H1 (cell line): ENCODE results near the gene XIRP1. TPM values are rescaled to one million over a fixed set of nuclear protein-coding genes. Genes with fewer than 3 reads are reported as not detected.
"Not testable (repeated sequence)": the region's sequence is repeated elsewhere in the genome, so short reads cannot be mapped to it uniquely, and the experiment has no call there.

Experiments used
- CTCF ChIA-PET: fragments of 300-600 bp; sonication (Branson Sonifier 250); formaldehyde crosslinking; loops from one replicate; lab custom pipeline; 2021; ENCODE audit not compliant: partially characterized antibody; lab: Charles Lee
- POLR2A ChIA-PET: fragments of 300-600 bp; sonication (Branson Sonifier 250); formaldehyde crosslinking; loops from one replicate; lab custom pipeline; 2021; ENCODE audit warnings: inconsistent platforms; ENCODE audit not compliant: partially characterized antibody; lab: Charles Lee
- DNase-seq, 2 experiments: peaks; one replicate each; pipeline versions ENCODE4 v3.0.0 to v3.0.0-alpha.2; 2010 to 2022; ENCODE audit warnings: low spot score in 2 of 2, low read depth in 1 of 2, mixed read lengths in 1 of 2
- FAIRE-seq: peaks from 2 replicates; lab custom pipeline; 2011; peaks lifted over from hg19 to GRCh38; lab: Jason Lieb, UNC
- H2AFZ ChIP-seq: 2 replicates; pipeline ENCODE4 v1.8.1; 2012; ENCODE audit warnings: low read length, inconsistent platforms
- H2AK5ac ChIP-seq: 2 replicates; pipeline ENCODE4 v1.6.1; 2013; ENCODE audit warnings: low read depth, low read length
- H2BK120ac ChIP-seq: replicated peaks from 2 replicates; pipeline ENCODE3; 2013; ENCODE audit warnings: low read depth, low read length, inconsistent platforms
- H2BK12ac ChIP-seq: 2 replicates; pipeline ENCODE4 v1.6.1; 2013; ENCODE audit warnings: low read depth, low read length
- H2BK15ac ChIP-seq: 2 replicates; pipeline ENCODE4 v1.6.1; 2013; ENCODE audit warnings: low read length
- H2BK20ac ChIP-seq: 2 replicates; pipeline ENCODE4 v1.6.1; 2013; ENCODE audit warnings: low read length
- H2BK5ac ChIP-seq: 2 replicates; pipeline ENCODE4 v1.6.1; 2013; ENCODE audit warnings: low read depth, low read length
- H3K14ac ChIP-seq: 2 replicates; pipeline ENCODE4 v1.6.1; 2013; ENCODE audit warnings: inconsistent platforms; ENCODE audit not compliant: insufficient read length
- H3K18ac ChIP-seq: 2 replicates; pipeline ENCODE4 v1.6.1; 2013; ENCODE audit warnings: low read length; ENCODE audit errors: extremely low read depth
- H3K23ac ChIP-seq: 2 replicates; pipeline ENCODE4 v1.6.1; 2013; ENCODE audit warnings: inconsistent platforms; ENCODE audit not compliant: insufficient read length
- H3K23me2 ChIP-seq: 2 replicates; pipeline ENCODE4 v1.6.1; 2013; ENCODE audit warnings: low read depth, low read length
- H3K27ac ChIP-seq: 2 replicates; pipeline ENCODE4 v1.6.1; 2011; ENCODE audit warnings: low read depth, low read length, inconsistent platforms
- H3K27me3 ChIP-seq, 4 experiments: replicated peaks in 1 of 4; 1 replicate in 1 of 4; 2 replicates in 3 of 4; pipeline versions ENCODE4 v1.6.1 to v1.8.1; 2011 to 2013; ENCODE audit warnings: low read length in 3 of 4, mild to moderate bottlenecking in 3 of 4, inconsistent platforms in 2 of 4, mixed read lengths in 2 of 4, moderate library complexity in 1 of 4; ENCODE audit not compliant: control insufficient read depth in 3 of 4, insufficient read depth in 3 of 4; ENCODE audit errors: extremely low read depth in 1 of 4
- H3K36me3 ChIP-seq, 4 experiments: 2 replicates each; pipeline versions ENCODE4 v1.6.1 to v1.8.1; 2011 to 2013; ENCODE audit warnings: mild to moderate bottlenecking in 4 of 4, low read length in 3 of 4, moderate library complexity in 2 of 4, control low read depth in 1 of 4, inconsistent platforms in 1 of 4; ENCODE audit not compliant: insufficient read depth in 4 of 4, control insufficient read depth in 2 of 4
- H3K4ac ChIP-seq: replicated peaks from 2 replicates; pipeline ENCODE3; 2013; ENCODE audit warnings: low read length, low read depth, mixed read lengths, inconsistent platforms; ENCODE audit not compliant: insufficient read length
- H3K4me1 ChIP-seq, 4 experiments: replicated peaks in 1 of 4; 1 replicate in 1 of 4; 2 replicates in 3 of 4; pipeline versions ENCODE4 v1.6.1 to v1.8.1; 2011 to 2013; ENCODE audit warnings: low read length in 3 of 4, inconsistent platforms in 2 of 4, mixed read lengths in 1 of 4; ENCODE audit not compliant: insufficient read depth in 4 of 4, control insufficient read depth in 3 of 4
- H3K4me2 ChIP-seq, 2 experiments: 2 replicates each; pipeline versions ENCODE4 v1.6.1 to v1.8.1; 2011 to 2013; ENCODE audit warnings: low read depth in 2 of 2, low read length in 2 of 2, control low read depth in 1 of 2, inconsistent platforms in 1 of 2, mild to moderate bottlenecking in 1 of 2; ENCODE audit not compliant: insufficient read depth in 1 of 2
- H3K4me3 ChIP-seq, 4 experiments: fragments of 200-600, 300-600 bp in 1 of 4; sonication (generic), shearing (Covaris generic), sonication (Bioruptor Twin) in 1 of 4; 2 replicates each; pipeline versions ENCODE4 v1.5.1 to v1.8.1; 2011 to 2016; ENCODE audit warnings: low read length in 4 of 4, low read depth in 3 of 4, control low read depth in 2 of 4, inconsistent platforms in 2 of 4, mild to moderate bottlenecking in 2 of 4, mixed read lengths in 1 of 4, moderate library complexity in 1 of 4; ENCODE audit not compliant: insufficient read depth in 2 of 4; ENCODE audit errors: extremely low read depth in 1 of 4
- H3K56ac ChIP-seq: replicated peaks from 2 replicates; pipeline ENCODE3; 2013; ENCODE audit warnings: low read depth, mild to moderate bottlenecking, mixed read lengths, low read length, inconsistent platforms; ENCODE audit not compliant: insufficient read length
- H3K79me1 ChIP-seq: 2 replicates; pipeline ENCODE4 v1.6.1; 2013; ENCODE audit warnings: low read depth, low read length, control low read depth
- H3K79me2 ChIP-seq, 2 experiments: 2 replicates each; pipeline versions ENCODE4 v1.6.1 to v1.8.1; 2012 to 2013; ENCODE audit warnings: low read length in 2 of 2, mild to moderate bottlenecking in 2 of 2, inconsistent platforms in 1 of 2; ENCODE audit not compliant: insufficient read depth in 2 of 2, control insufficient read depth in 1 of 2
- H3K9ac ChIP-seq, 4 experiments: replicated peaks in 1 of 4; 1 replicate in 1 of 4; 2 replicates in 3 of 4; pipeline versions ENCODE4 v1.6.1 to v1.8.1; 2011 to 2013; ENCODE audit warnings: low read depth in 3 of 4, low read length in 3 of 4, control low read depth in 2 of 4, mild to moderate bottlenecking in 2 of 4, moderate library complexity in 2 of 4, inconsistent platforms in 1 of 4; ENCODE audit errors: extremely low read depth in 1 of 4
- H3K9me3 ChIP-seq, 2 experiments: 2 replicates each; pipeline versions ENCODE4 v1.6.1 to v1.8.1; 2012 to 2013; ENCODE audit warnings: mild to moderate bottlenecking in 2 of 2, moderate library complexity in 2 of 2, control low read depth in 1 of 2, inconsistent platforms in 1 of 2, low read depth in 1 of 2, low read length in 1 of 2, mixed read lengths in 1 of 2; ENCODE audit not compliant: insufficient read depth in 2 of 2
- H4K20me1 ChIP-seq, 2 experiments: replicated peaks in 1 of 2; 2 replicates each; pipeline versions ENCODE3 to v1.8.1; 2011 to 2013; ENCODE audit warnings: inconsistent platforms in 2 of 2, low read length in 2 of 2, mild to moderate bottlenecking in 1 of 2; ENCODE audit not compliant: insufficient read depth in 2 of 2, control insufficient read depth in 1 of 2
- H4K5ac ChIP-seq: 2 replicates; pipeline ENCODE4 v1.6.1; 2013; ENCODE audit warnings: low read length, low read depth, mixed read lengths, inconsistent platforms; ENCODE audit not compliant: insufficient read length
- H4K8ac ChIP-seq: 2 replicates; pipeline ENCODE4 v1.8.0; 2013; ENCODE audit warnings: mild to moderate bottlenecking, moderate library complexity, low read length, inconsistent platforms; ENCODE audit not compliant: insufficient read depth; ENCODE audit errors: extremely low read depth
- H4K91ac ChIP-seq: replicated peaks from 2 replicates; pipeline ENCODE3; 2013; ENCODE audit warnings: low read length, mixed read lengths, inconsistent platforms; ENCODE audit not compliant: insufficient read length
- WGBS, 2 experiments: shearing (Covaris generic) in 1 of 2; methylation state at CpG; one replicate each; pipeline versions ENCODE4 v1.1.6 to v1.1.7; 2013 to 2015; ENCODE audit warnings: low lambda C conversion rate in 2 of 2, mixed read lengths in 2 of 2, inconsistent platforms in 1 of 2, low coverage in 1 of 2, missing lambda C conversion rate in 1 of 2; ENCODE audit not compliant: insufficient replicate concordance in 2 of 2, insufficient coverage in 1 of 2, insufficient read length in 1 of 2; ENCODE audit errors: extremely low coverage in 1 of 2, missing lambda C conversion rate in 1 of 2; 5-methylcytosine and 5-hydroxymethylcytosine counted together
- polyA plus RNA-seq, 7 experiments: library from polyadenylated mRNA; depleted of rRNA in 3 of 7; stranded (reverse) in 5 of 7; unstranded in 2 of 7; fragments of >200 nt in 5 of 7; fragments of 200-250 nt in 2 of 7; gene quantifications; 1 replicate in 5 of 7; 2 replicates in 1 of 7; 4 replicates in 1 of 7; pipeline versions ENCODE4 v1.2.1 to v1.2.3, GENCODE V29; 2011 to 2013; ENCODE audit warnings: missing spikeins in 2 of 7, mixed read lengths in 2 of 7
- total RNA-seq: library from RNA; stranded (reverse); fragmentation: NEBNext Ultra II Directional; extraction: Animal tissue kit (Norgen Biotek cat#: 25700); gene quantifications from 2 replicates; pipeline ENCODE4 v1.2.1, GENCODE V29; 2021

The XIRP1 gene
- total and polyA plus RNA-seq, 2 of the 8 experiments (the other 6 are each of a cell fraction or from before 2014, with no cell fraction given), result not detected

DNA sequence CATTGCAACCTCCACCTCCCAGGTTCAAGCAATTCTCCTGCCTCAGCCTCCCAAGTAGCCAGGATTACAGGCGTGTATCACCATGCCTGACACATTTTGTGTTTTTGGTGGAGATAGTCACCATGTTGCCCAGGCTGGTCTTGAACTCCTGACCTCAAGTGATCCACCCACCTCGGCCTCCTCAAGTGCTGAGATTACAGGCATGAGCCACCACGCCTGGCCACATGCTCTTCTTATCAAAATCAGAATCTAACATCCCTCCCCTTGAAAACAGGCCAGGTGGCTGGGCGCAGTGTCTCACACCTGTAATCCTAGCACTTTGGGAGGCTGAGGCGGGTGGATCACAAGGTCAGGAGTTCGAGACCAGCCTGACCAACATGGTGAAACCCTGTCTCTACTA, 21.5 kb downstream of the XIRP1 start:
- not testable (repeated sequence) for H2BK5ac ChIP-seq, H4K91ac ChIP-seq, H4K5ac ChIP-seq, H2AFZ ChIP-seq, H2BK120ac ChIP-seq, H3K23me2 ChIP-seq, H3K36me3 ChIP-seq, H3K18ac ChIP-seq, H3K27ac ChIP-seq, H3K4me3 ChIP-seq, H3K79me2 ChIP-seq, H3K9me3 ChIP-seq, H3K9ac ChIP-seq, H2BK20ac ChIP-seq, H3K56ac ChIP-seq, H3K27me3 ChIP-seq, H3K14ac ChIP-seq, H2BK15ac ChIP-seq, H4K8ac ChIP-seq, H4K20me1 ChIP-seq, H3K4ac ChIP-seq, H3K23ac ChIP-seq, FAIRE-seq, H3K79me1 ChIP-seq, DNase-seq
- Histone ChIP-seq H3K4me1 (peaks cover 0 to 11% (median 4%) of the 10 kb centered on the region in 4 experiments; a peak in 4 of 7 replicates), H2AK5ac (peak overlapping the region; percentile 83; the same call in 1 of the 2 replicates), H2BK12ac (0 out of 2 replicates have a peak overlapping the region, but pooled peaks have one; percentile 43), H3K4me2 (0 out of 4 replicates have a peak overlapping the region, but pooled peaks have one; percentile 8 to 31)
- POLR2A ChIA-PET, result interaction anchor here (1.0 to 1.4 kb wide), 2 partner anchors 14 to 242 kb away, joined by 3 read pairs; no protein-coding TSS in a partner anchor
- CTCF ChIA-PET, result interaction anchor here (1.0 to 6.2 kb wide), 5 partner anchors 13 to 44 kb away, joined by 3 to 42 read pairs (median 10); no protein-coding TSS in a partner anchor
- WGBS, 2 experiments, result 80% methylated on average over 5 of the region's 6 CpGs; no CpG with 5 or more reads in 1 of the 2 experiments
